DMS79 treated with DMSO at 0.1 percent for 48 hours (cell line): ENCODE results near the gene CREG1.

ENCODE experiments used
- DNase-seq: peaks from one replicate; lab custom pipeline; 2025; lab: John Stamatoyannopoulos, UW

Gene CREG1

GRCh38 chr1:167507719-167508118 is 45.8 kb downstream of the CREG1 start:
- no peak for DNase-seq

GRCh38 chr1:167504467-167504827 is 49.1 kb downstream of the CREG1 start:
- DNase-seq: no peak

GRCh38 chr1:167503626-167504466 is 49.7 kb downstream of the CREG1 start:
- peak; percentile 59 for DNase-seq

GRCh38 chr1:167502719-167503462 is 50.7 kb downstream of the CREG1 start:
- DNase-seq: no peak

GRCh38 chr1:167502192-167502551 is 51.4 kb downstream of the CREG1 start:
- no peak for DNase-seq

- DNase-seq: no peak
Measured at GRCh38 chr1:167501515-167502191, 51.9 kb downstream of the CREG1 start.

GRCh38 chr1:167500283-167500860 is 53.2 kb downstream of the CREG1 start:
- DNase-seq: no peak

GRCh38 chr1:167499664-167500101 is 53.9 kb downstream of the CREG1 start:
- no peak for DNase-seq

- no peak for DNase-seq
Measured at GRCh38 chr1:167499106-167499505, 54.5 kb downstream of the CREG1 start.

- no peak for DNase-seq
Measured at GRCh38 chr1:167496797-167497619, 56.6 kb downstream of the CREG1 start.

GRCh38 chr1:167493372-167493771 is 60.2 kb downstream of the CREG1 start:
- DNase-seq: no peak

- no peak for DNase-seq
Measured at GRCh38 chr1:167492481-167492910, 61.1 kb downstream of the CREG1 start.

- DNase-seq: peak; percentile 28
Measured at GRCh38 chr1:167491586-167492461, 61.7 kb downstream of the CREG1 start.
